ENCODE results near the gene EBI3.

Gene EBI3

DNA sequence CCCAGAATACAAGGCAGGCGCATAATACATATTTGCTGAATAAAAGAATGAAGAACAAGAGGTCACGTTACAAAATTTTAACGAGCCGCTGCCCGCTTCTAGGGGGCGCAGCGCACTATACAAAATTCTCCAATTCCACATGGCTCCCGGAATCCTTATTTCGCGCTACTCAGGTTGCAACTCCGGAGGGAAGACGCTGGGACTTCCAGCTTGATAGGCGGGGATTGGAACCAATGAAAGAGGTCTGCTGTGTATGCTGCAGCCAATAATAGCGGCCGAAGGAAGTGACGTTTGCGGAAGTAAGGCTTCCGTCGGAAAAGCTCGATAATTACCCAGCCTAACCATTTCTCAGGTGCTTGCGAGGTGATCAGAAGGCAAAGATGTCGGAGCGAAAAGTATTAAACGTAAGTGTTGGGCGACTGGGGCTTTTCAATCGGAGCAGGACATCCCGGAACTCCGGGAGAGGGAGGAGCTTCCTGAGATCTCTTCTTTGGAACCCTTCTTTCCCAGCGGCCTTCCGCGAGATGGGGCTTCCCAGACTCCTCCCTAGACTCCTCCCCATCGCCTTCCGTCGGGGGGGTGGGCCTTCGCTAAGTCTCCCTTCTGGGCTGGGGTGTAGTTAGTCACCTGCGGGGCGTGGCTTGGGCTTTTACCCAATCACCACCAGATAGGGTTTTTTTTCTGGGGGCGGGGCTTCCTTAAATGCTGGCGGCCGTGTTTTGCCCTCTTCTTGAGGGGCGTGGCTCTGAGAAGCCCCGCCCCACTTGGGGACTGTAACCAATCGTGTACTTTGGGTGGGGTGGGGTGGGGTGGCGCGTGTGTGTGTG lies 17.7 kb downstream of the EBI3 start, which contains the start of gene YJU2:
YJU2 (plus strand) TSS at position 314 of the 827 bp plus-strand sequence; CDS start at position 381, 67 bp downstream.
- DNase-seq (ENCODE audit: low spot score), result peak; percentile 99

DNA sequence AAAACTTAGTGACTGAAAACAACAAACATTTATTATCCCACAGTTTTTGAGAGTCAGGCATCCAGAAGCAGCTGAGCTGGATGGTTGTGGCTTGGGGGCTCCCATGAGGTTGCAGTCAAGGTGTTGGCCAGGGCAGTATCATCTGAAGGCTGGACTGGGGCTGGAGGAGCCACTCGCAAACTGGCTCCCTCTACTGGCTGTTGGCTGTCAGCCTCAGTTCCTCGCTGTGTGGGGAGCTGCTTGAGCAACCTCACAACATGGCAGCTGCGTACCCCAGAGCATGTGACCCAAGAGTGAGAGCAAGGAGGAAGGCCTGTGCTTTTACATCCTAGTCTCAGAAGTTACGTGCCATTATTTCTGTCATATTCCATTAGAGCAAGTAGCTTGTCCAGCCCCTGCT lies 27.2 kb downstream of the EBI3 start:
- TF ChIP-seq, protein P1, sequence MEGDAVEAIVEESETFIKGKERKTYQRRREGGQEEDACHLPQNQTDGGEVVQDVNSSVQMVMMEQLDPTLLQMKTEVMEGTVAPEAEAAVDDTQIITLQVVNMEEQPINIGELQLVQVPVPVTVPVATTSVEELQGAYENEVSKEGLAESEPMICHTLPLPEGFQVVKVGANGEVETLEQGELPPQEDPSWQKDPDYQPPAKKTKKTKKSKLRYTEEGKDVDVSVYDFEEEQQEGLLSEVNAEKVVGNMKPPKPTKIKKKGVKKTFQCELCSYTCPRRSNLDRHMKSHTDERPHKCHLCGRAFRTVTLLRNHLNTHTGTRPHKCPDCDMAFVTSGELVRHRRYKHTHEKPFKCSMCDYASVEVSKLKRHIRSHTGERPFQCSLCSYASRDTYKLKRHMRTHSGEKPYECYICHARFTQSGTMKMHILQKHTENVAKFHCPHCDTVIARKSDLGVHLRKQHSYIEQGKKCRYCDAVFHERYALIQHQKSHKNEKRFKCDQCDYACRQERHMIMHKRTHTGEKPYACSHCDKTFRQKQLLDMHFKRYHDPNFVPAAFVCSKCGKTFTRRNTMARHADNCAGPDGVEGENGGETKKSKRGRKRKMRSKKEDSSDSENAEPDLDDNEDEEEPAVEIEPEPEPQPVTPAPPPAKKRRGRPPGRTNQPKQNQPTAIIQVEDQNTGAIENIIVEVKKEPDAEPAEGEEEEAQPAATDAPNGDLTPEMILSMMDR (IDR thresholded peaks at IDR 0.05; ENCODE audit: extremely low read depth, missing control alignments), result no peak
- no peak for DNase-seq (ENCODE audit: low spot score)

More for the DNA sequence above, 17.7 kb downstream of the EBI3 start, which contains the start of gene YJU2:
- TF ChIP-seq, protein P1 (IDR thresholded peaks at IDR 0.05; ENCODE audit: extremely low read depth, missing control alignments), result peak; percentile 9

GRCh38 chr19:4257025-4257424 lies 27.7 kb downstream of the EBI3 start:
- DNase-seq (ENCODE audit: low spot score), result no peak
- TF ChIP-seq, protein P1 (IDR thresholded peaks at IDR 0.05; ENCODE audit: extremely low read depth, missing control alignments), result no peak

GRCh38 chr19:4258181-4258580 lies 28.9 kb downstream of the EBI3 start:
- DNase-seq (ENCODE audit: low spot score), result no peak
- TF ChIP-seq, protein P1 (IDR thresholded peaks at IDR 0.05; ENCODE audit: extremely low read depth, missing control alignments), result no peak

GRCh38 chr19:4260613-4261191 lies 31.4 kb downstream of the EBI3 start:
- TF ChIP-seq, protein P1 (IDR thresholded peaks at IDR 0.05; ENCODE audit: extremely low read depth, missing control alignments), result no peak

DNA sequence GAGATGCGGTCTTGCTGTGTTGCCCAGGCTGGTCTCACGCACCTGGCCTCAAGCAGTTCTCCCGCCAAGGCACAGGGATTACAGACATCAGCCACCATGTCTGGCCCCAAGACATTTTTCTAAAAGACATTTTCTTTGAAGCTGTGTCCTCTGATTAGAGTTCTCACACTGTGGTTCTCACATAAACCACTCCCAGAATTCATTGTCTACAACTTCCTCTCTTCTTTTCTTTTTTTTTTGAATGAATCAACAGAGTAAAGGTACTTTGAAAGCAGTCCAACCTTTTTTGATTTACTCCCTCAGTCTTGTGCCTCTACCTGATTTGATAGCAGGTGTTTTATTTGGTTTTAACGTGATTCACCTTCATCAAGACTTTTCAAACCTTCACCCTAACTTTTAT lies 35.5 kb downstream of the EBI3 start:
- TF ChIP-seq, protein P1 (IDR thresholded peaks at IDR 0.05; ENCODE audit: extremely low read depth, missing control alignments), result no peak
- DNase-seq (ENCODE audit: low spot score), result no peak

More at GRCh38 chr19:4260613-4261191, 31.4 kb downstream of the EBI3 start:
- DNase-seq (ENCODE audit: low spot score), result peak; percentile 2
